Right kidney (tissue), 1 donor: ENCODE data around the gene ZBTB1.
"Not testable (repeated sequence)": the region's sequence is repeated elsewhere in the genome, so short reads cannot be mapped to it uniquely, and the experiment has no call there.

ENCODE experiments used
- DNase-seq: peaks from one replicate; pipeline ENCODE4 v3.0.0-alpha.2; 2016

The ZBTB1 gene

GRCh38 chr14:64569646-64570045 lies 65.1 kb downstream of the ZBTB1 start:
- not testable (repeated sequence) for DNase-seq

DNA sequence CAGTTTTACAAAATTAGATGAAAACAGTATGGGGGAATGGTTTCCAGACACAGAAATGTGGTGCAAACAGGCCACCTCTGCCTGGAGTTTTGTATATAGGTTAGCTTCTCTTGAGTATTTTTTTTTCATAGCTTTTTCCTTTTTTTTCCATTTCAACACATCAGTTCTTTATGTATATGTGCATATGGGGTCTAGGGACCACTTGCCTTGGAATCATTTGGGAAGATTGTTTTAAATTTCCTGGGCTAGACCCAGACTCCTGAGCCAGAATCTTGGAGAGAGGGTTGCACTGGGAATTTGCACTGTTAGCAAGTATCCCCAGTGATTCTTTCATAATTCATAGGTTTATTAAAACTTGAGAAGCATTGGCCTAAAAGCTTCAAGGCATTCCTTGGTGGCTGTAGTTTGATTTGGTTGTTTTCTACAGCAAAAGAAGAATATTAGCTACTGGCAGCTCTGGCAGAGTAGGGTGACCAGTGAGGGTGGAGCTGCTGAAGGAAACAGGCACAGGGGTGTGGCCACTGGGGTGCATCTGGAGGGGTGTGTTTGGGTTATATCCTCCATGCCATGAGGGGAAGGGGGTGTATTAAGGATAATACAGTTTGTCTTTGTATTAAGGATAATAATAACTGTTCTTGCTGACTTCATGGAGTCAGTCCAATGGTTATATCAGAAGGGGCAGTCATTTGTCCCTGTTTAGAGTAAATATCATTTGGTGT lies 68.0 kb downstream of the ZBTB1 start:
- DNase-seq = no peak

DNA sequence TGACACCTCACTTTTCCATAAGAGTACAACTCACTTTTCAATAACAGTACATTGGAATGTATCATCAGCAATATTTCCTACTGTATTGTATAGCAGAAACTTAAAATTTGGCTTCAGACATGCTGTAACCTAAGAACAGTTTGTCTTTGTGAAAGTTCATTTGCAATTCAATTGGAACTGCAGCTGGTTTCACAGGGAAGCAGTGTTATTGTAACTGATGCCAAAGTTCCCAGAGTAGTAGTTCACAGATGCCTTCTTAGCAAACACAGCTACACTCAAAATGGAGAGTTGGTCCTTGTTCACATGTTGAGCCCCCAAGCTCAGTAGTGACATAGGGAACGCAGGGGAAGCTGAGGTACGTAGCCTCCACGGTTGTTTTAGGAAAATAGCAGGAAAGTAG lies 68.5 kb downstream of the ZBTB1 start:
- no peak for DNase-seq
